H1 (cell line): Measurements from ENCODE around the gene SGCB. TPM values are rescaled to one million over a fixed set of nuclear protein-coding genes. Genes with fewer than 3 reads are reported as not detected.

Source experiments
- ASH2L ChIP-seq: fragments of 200-600, 300-600 bp; sonication (generic); IDR thresholded peaks from one replicate; pipeline ENCODE4 v1.7.1; 2017; ENCODE audit warnings: low read length
- BCL11A ChIP-seq, 2 experiments: IDR thresholded peaks; one replicate each; pipeline ENCODE4 v1.6.1; 2011; ENCODE audit warnings: low read depth in 2 of 2, low read length in 2 of 2, mild to moderate bottlenecking in 2 of 2
- EGR1 ChIP-seq: IDR thresholded peaks from 2 replicates; pipeline ENCODE4 v1.6.1; 2011; ENCODE audit warnings: low read depth, low read length, borderline replicate concordance
- GABPA ChIP-seq: IDR thresholded peaks from 2 replicates; pipeline ENCODE4 v1.6.1; 2011; ENCODE audit warnings: mild to moderate bottlenecking, low read length, moderate library complexity, borderline replicate concordance; ENCODE audit not compliant: insufficient read depth
- HDAC6 ChIP-seq: IDR thresholded peaks from one replicate; pipeline ENCODE4 v1.7.1; 2012; ENCODE audit warnings: low read depth, mild to moderate bottlenecking, inconsistent platforms, low read length, moderate library complexity
- MAFK ChIP-seq: IDR thresholded peaks from 2 replicates; pipeline ENCODE4 v1.6.1; 2012; ENCODE audit warnings: low read depth, mild to moderate bottlenecking, improper control_type of control experiment, low read length
- NRF1 ChIP-seq: IDR thresholded peaks from 2 replicates; pipeline ENCODE4 v1.6.1; 2011; ENCODE audit warnings: mild to moderate bottlenecking, low read depth, low read length, improper control_type of control experiment
- PHF8 ChIP-seq: fragments of 200-600 bp; sonication (generic); conservative IDR thresholded peaks from 2 replicates; pipeline ENCODE4 v1.7.1; 2012; ENCODE audit warnings: low read depth, mild to moderate bottlenecking, inconsistent platforms, low read length, moderate library complexity
- RXRA ChIP-seq: IDR thresholded peaks from 2 replicates; pipeline ENCODE4 v1.6.1; 2011; ENCODE audit warnings: low read depth, mild to moderate bottlenecking, low read length, moderate library complexity; ENCODE audit not compliant: insufficient read depth
- SP2 ChIP-seq: IDR thresholded peaks from 2 replicates; pipeline ENCODE4 v1.6.1; 2012; ENCODE audit warnings: mild to moderate bottlenecking, low read length, inconsistent platforms
- SP4 ChIP-seq: IDR thresholded peaks from 2 replicates; pipeline ENCODE4 v1.6.1; 2012; ENCODE audit warnings: low read length, inconsistent platforms
- SRF ChIP-seq: IDR thresholded peaks from 2 replicates; pipeline ENCODE4 v1.6.1; 2011; ENCODE audit warnings: mild to moderate bottlenecking, low read depth, low read length, moderate library complexity
- polyA plus RNA-seq, 7 experiments: library from polyadenylated mRNA; depleted of rRNA in 3 of 7; stranded (reverse) in 5 of 7; unstranded in 2 of 7; fragments of >200 nt in 5 of 7; fragments of 200-250 nt in 2 of 7; gene quantifications; 1 replicate in 5 of 7; 2 replicates in 1 of 7; 4 replicates in 1 of 7; pipeline versions ENCODE4 v1.2.1 to v1.2.3, GENCODE V29; 2011 to 2013; ENCODE audit warnings: missing spikeins in 2 of 7, mixed read lengths in 2 of 7
- total RNA-seq: library from RNA; stranded (reverse); fragmentation: NEBNext Ultra II Directional; extraction: Animal tissue kit (Norgen Biotek cat#: 25700); gene quantifications from 2 replicates; pipeline ENCODE4 v1.2.1, GENCODE V29; 2021
- TF ChIP-seq, protein P1 (sequence below): IDR thresholded peaks from 2 replicates; pipeline ENCODE4 v1.6.1; 2011; ENCODE audit warnings: low read length, improper control_type of control experiment

SGCB gene
- total and polyA plus RNA-seq, 2 of the 8 experiments (the other 6 are each of a cell fraction or from before 2014, with no cell fraction given) = 6.8 to 32.2 TPM

DNA sequence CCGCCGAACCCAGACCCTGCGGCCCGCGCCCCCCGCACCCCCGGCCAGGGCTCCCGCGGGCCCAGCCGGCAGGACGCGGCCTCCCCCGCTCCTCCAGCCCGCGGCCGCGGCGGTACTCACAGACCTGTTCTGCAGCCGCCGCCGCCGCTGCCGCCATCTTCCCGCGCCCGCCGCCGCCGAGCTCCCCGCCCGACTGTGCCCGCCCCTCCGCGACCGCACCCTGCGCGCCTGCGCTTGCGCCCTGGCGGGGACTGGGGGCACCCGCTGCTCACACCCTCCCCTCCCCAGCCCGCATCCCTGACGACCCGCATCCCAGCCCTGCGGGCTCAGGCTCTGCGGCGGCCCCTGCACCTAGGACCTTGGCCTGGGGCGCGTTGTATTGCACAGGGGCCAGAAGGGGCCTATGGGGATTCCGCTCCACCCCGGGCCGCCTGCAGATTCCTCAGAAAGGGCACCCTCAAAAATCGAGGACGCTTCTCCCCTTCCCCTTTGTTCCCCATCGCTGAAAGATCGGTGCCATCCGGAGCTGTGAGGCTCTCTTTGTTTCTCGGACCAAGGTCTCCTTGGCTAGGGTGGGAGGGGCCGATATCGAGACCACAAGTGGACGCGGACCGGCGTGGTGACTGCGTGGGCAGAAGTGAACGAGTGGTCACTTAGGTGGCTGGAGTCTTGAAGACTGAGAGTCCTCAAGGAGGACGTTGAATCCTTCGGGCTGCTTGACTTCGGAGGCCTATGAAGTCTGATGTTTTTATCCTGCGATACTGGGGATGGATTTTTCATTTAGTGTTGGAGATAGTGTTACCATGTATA is at the start of gene SGCB (continued):
- TF ChIP-seq HDAC6 (no peak), MAFK (no peak), SRF (no peak), PHF8 (peak; percentile 69), SP4 (no peak), NRF1 (peak; percentile 48), GABPA (no peak), SP2 (no peak), RXRA (no peak), EGR1 (no peak), BCL11A (IDR thresholded peaks at IDR 0.05; ENCODE audit: low read depth in 2 of 2, low read length in 2 of 2) (no peak), ASH2L (peak; percentile 27)
- TF ChIP-seq, protein P1, sequence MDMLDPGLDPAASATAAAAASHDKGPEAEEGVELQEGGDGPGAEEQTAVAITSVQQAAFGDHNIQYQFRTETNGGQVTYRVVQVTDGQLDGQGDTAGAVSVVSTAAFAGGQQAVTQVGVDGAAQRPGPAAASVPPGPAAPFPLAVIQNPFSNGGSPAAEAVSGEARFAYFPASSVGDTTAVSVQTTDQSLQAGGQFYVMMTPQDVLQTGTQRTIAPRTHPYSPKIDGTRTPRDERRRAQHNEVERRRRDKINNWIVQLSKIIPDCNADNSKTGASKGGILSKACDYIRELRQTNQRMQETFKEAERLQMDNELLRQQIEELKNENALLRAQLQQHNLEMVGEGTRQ = no peak
- TF ChIP-seq, all 59 proteins: peak for 12
